A673 (cell line): ENCODE measurements around the gene RHBDD3. TPM values are rescaled to one million over a fixed set of nuclear protein-coding genes. Genes with fewer than 3 reads are reported as not detected.

Experiments
- BruUV-seq: library from RNA; stranded (reverse); fragments of 400-500 nt; replicated peaks from 2 replicates; lab custom pipeline; 2021; lab: Mats Ljungman, UMichigan
- CTCF ChIA-PET: fragments of 300-600 bp; sonication (Branson Sonifier 250); formaldehyde crosslinking; loops from one replicate; lab custom pipeline; 2022; ENCODE audit warnings: antibody characterized with exemption; lab: Charles Lee
- POLR2A ChIA-PET: fragments of 300-600 bp; sonication (Branson Sonifier 250); formaldehyde crosslinking; loops from one replicate; lab custom pipeline; 2022; ENCODE audit warnings: antibody characterized with exemption; ENCODE audit not compliant: low non-redundant PET; lab: Charles Lee
- DNase-seq: peaks from one replicate; pipeline ENCODE4 v3.0.0-alpha.2; 2015; ENCODE audit warnings: low spot score
- H3K27ac ChIP-seq: fragments of 200-600 bp; sonication (generic); 2 replicates; pipeline ENCODE4 v1.5.1; 2016; ENCODE audit warnings: mixed run types, low read depth, mild to moderate bottlenecking, mixed read lengths, antibody characterized with exemption, low read length; ENCODE audit not compliant: poor library complexity, severe bottlenecking
- H3K27me3 ChIP-seq: fragments of 200-600 bp; sonication (generic); replicated peaks from 2 replicates; pipeline ENCODE4 v1.6.1; 2017; ENCODE audit warnings: mixed run types, low read depth, mild to moderate bottlenecking, mixed read lengths, antibody characterized with exemption, low read length; ENCODE audit not compliant: insufficient read depth, poor library complexity
- H3K36me3 ChIP-seq: fragments of 200-600 bp; sonication (generic); 2 replicates; pipeline ENCODE4 v1.6.1; 2016; ENCODE audit warnings: mixed run types, mild to moderate bottlenecking, mixed read lengths, antibody characterized with exemption, low read length; ENCODE audit not compliant: insufficient read depth, poor library complexity, severe bottlenecking
- H3K4me1 ChIP-seq: fragments of 200-600 bp; sonication (generic); 2 replicates; pipeline ENCODE4 v1.6.1; 2017; ENCODE audit warnings: mixed run types, mild to moderate bottlenecking, mixed read lengths, antibody characterized with exemption, low read length; ENCODE audit not compliant: insufficient read depth, poor library complexity, severe bottlenecking
- H3K4me3 ChIP-seq: fragments of 200-600 bp; sonication (generic); 2 replicates; pipeline ENCODE4 v1.5.1; 2016; ENCODE audit warnings: low read depth, mixed run types, mild to moderate bottlenecking, mixed read lengths, low read length; ENCODE audit not compliant: poor library complexity, severe bottlenecking
- H3K9me3 ChIP-seq: fragments of 200-600 bp; sonication (generic); 2 replicates; pipeline ENCODE4 v1.6.1; 2016; ENCODE audit warnings: mixed run types, low read depth, mild to moderate bottlenecking, mixed read lengths, antibody characterized with exemption, low read length; ENCODE audit not compliant: poor library complexity, severe bottlenecking
- EZH2 ChIP-seq: fragments of 200-600 bp; sonication (generic); IDR thresholded peaks from 2 replicates; pipeline ENCODE4 v1.6.1; 2017; ENCODE audit warnings: borderline replicate concordance, low read depth, mild to moderate bottlenecking, mixed read lengths, antibody characterized with exemption, low read length; ENCODE audit not compliant: poor library complexity, severe bottlenecking
- intact Hi-C: fragments of 100-400 bp; cut with micrococcal nuclease; formaldehyde crosslinking; loops from one replicate; pipeline ENCODE4 v1.10.0; 2022; ENCODE audit not compliant: unreplicated experiment
- total RNA-seq: library from RNA; stranded (reverse); gene quantifications from 2 replicates; pipeline ENCODE4 v1.2.3, GENCODE V29; 2021
- TF ChIP-seq, protein P1 (sequence below): fragments of 300-800, 200-600 bp; sonication (generic); conservative IDR thresholded peaks from 2 replicates; pipeline ENCODE4 v1.5.1; 2017; ENCODE audit warnings: low read depth, mild to moderate bottlenecking, antibody characterized with exemption, low read length, moderate library complexity, mixed read lengths

The RHBDD3 gene
- total RNA-seq, 1 experiment from 2014 or later = 84.0 TPM

- no TSS peak for BruUV-seq
- CTCF ChIA-PET = interaction anchor here (0.5 to 0.7 kb wide), 2 partner anchors 11 to 1890 kb away, joined by 4 to 8 read pairs; no protein-coding TSS in a partner anchor
- TF ChIP-seq EZH2 = no peak
- TF ChIP-seq, protein P1, sequence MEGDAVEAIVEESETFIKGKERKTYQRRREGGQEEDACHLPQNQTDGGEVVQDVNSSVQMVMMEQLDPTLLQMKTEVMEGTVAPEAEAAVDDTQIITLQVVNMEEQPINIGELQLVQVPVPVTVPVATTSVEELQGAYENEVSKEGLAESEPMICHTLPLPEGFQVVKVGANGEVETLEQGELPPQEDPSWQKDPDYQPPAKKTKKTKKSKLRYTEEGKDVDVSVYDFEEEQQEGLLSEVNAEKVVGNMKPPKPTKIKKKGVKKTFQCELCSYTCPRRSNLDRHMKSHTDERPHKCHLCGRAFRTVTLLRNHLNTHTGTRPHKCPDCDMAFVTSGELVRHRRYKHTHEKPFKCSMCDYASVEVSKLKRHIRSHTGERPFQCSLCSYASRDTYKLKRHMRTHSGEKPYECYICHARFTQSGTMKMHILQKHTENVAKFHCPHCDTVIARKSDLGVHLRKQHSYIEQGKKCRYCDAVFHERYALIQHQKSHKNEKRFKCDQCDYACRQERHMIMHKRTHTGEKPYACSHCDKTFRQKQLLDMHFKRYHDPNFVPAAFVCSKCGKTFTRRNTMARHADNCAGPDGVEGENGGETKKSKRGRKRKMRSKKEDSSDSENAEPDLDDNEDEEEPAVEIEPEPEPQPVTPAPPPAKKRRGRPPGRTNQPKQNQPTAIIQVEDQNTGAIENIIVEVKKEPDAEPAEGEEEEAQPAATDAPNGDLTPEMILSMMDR = peak; percentile 38; the same call in 1 of the 2 replicates
Measured at GRCh38 chr22:29306175-29306834, 38.5 kb upstream of the RHBDD3 start, which contains the start of gene GAS2L1. Gene GAS2L1, plus strand, starts transcription at chr22:29306650. Its CDS starts 1,456 bp downstream, at chr22:29308106.

GRCh38 chr22:29305836-29306174 lies 38.0 kb upstream of the RHBDD3 start:
- ChIA-PET POLR2A (no interaction called here), CTCF (interaction anchor here (0.5 kb wide), 1 partner anchor 1890 kb away, joined by 8 read pairs; no protein-coding TSS in a partner anchor)
- intact Hi-C loops = no loop called here
- DNase-seq = peak; percentile 35
- H3K27ac ChIP-seq = no peak overlapping the region
- no peaks in the 10 kb centered on the region for H3K9me3 ChIP-seq
- no peaks in the 10 kb centered on the region for H3K36me3 ChIP-seq
- no peaks in the 10 kb centered on the region for H3K27me3 ChIP-seq
- no peak for TF ChIP-seq EZH2
- TF ChIP-seq, protein P1 = no peak
- H3K4me3 ChIP-seq = peak overlapping the region; percentile 60
- H3K4me1 ChIP-seq = peaks cover 17% of the 10 kb centered on the region
- no TSS peak for BruUV-seq

More at GRCh38 chr22:29306175-29306834, 38.5 kb upstream of the RHBDD3 start, which contains the start of gene GAS2L1:
- intact Hi-C loops = no loop called here
- Histone ChIP-seq H3K27ac (peak within 1 kb of the TSS; percentile 83), H3K36me3 (no peaks in the 10 kb centered on the region), H3K4me3 (peak within 1 kb of the TSS; percentile 60), H3K4me1 (peaks cover 22% of the 10 kb centered on the region), H3K27me3 (no peaks in the 10 kb centered on the region), H3K9me3 (no peaks in the 10 kb centered on the region)
- POLR2A ChIA-PET = interaction anchor here (0.6 kb wide), 1 partner anchor 849 kb away, joined by 7 read pairs; no protein-coding TSS in a partner anchor
- peak; percentile 85 for DNase-seq

- intact Hi-C loops = no loop called here
- no peak overlapping the region for H3K4me3 ChIP-seq
- peaks cover 16% of the 10 kb centered on the region for H3K36me3 ChIP-seq
- DNase-seq = no peak
- no peaks in the 10 kb centered on the region for H3K27me3 ChIP-seq
- TF ChIP-seq, protein P1 = no peak
- no peak for TF ChIP-seq EZH2
- CTCF ChIA-PET = interaction anchor here (0.6 kb wide), 1 partner anchor 18 kb away, joined by 3 read pairs; no protein-coding TSS in a partner anchor
- no peaks in the 10 kb centered on the region for H3K9me3 ChIP-seq
- POLR2A ChIA-PET = no interaction called here
- peaks cover 6% of the 10 kb centered on the region for H3K4me1 ChIP-seq
- no TSS peak for BruUV-seq
- no peak overlapping the region for H3K27ac ChIP-seq
Measured at GRCh38 chr22:29302681-29303465, 35.1 kb upstream of the RHBDD3 start.
